HepG2 (cell line): ENCODE results near the gene FRMD4B.

Experiments
- CTCF ChIP-seq: sonication (generic); formaldehyde crosslinking; IDR thresholded peaks from 2 replicates; pipeline ENCODE4 v1.5.0; 2020; ENCODE audit warnings: mild to moderate bottlenecking, missing genetic modification reagents, moderate library complexity
- ESRRA ChIP-seq: sonication (generic); formaldehyde crosslinking; IDR thresholded peaks from 2 replicates; pipeline ENCODE4 v1.5.1; 2020; ENCODE audit warnings: mild to moderate bottlenecking, low read depth, missing genetic modification reagents
- MAFG ChIP-seq: sonication (generic); formaldehyde crosslinking; IDR thresholded peaks from 2 replicates; pipeline ENCODE4 v1.5.1; 2020; ENCODE audit warnings: mild to moderate bottlenecking, missing genetic modification reagents
- NR3C1 ChIP-seq: sonication (generic); formaldehyde crosslinking; IDR thresholded peaks from 2 replicates; pipeline ENCODE4 v1.4.0; 2020; ENCODE audit warnings: missing genetic modification reagents
- SP1 ChIP-seq, 2 experiments: fragments of 450-650 bp in 1 of 2; sonication (generic) in 1 of 2; formaldehyde crosslinking in 1 of 2; IDR thresholded peaks; 2 replicates each; pipeline versions ENCODE4 v1.4.0 to v1.6.1; 2016 to 2020; ENCODE audit warnings: missing genetic modification reagents in 1 of 2
- TAF1 ChIP-seq: sonication (generic); formaldehyde crosslinking; IDR thresholded peaks from 2 replicates; pipeline ENCODE4 v1.4.0; 2020; ENCODE audit warnings: missing genetic modification reagents
- TBX2 ChIP-seq: sonication (generic); formaldehyde crosslinking; IDR thresholded peaks from 2 replicates; pipeline ENCODE4 v1.5.0; 2020; ENCODE audit warnings: missing genetic modification reagents, mild to moderate bottlenecking, borderline replicate concordance
- ZNF232 ChIP-seq: sonication (generic); formaldehyde crosslinking; IDR thresholded peaks from 2 replicates; pipeline ENCODE4 v1.4.0; 2020; ENCODE audit warnings: missing genetic modification reagents, borderline replicate concordance
- ZNF263 ChIP-seq: sonication (generic); formaldehyde crosslinking; IDR thresholded peaks from 2 replicates; pipeline ENCODE4 v1.4.0; 2020; ENCODE audit warnings: missing genetic modification reagents
- ZNF3 ChIP-seq: IDR thresholded peaks from 2 replicates; pipeline ENCODE4 v1.7.0; 2017; ENCODE audit warnings: inconsistent platforms
- ZNF354B ChIP-seq: sonication (generic); formaldehyde crosslinking; IDR thresholded peaks from 2 replicates; pipeline ENCODE4 v1.8.0; 2022; ENCODE audit warnings: mild to moderate bottlenecking, missing genetic modification reagents
- ZNF446 ChIP-seq: sonication (generic); formaldehyde crosslinking; IDR thresholded peaks from 2 replicates; pipeline ENCODE4 v1.5.0; 2020; ENCODE audit warnings: mild to moderate bottlenecking, missing genetic modification reagents
- TF ChIP-seq, protein P1 (sequence below): sonication (generic); formaldehyde crosslinking; IDR thresholded peaks from 2 replicates; pipeline ENCODE4 v1.4.0; 2020; ENCODE audit warnings: missing genetic modification reagents, borderline replicate concordance

GRCh38 chr3:69216981-69217380 lies 168.9 kb downstream of the FRMD4B start:
- TF ChIP-seq ZNF446 (CRISPR knock-in tag) (no peak), CTCF (CRISPR knock-in tag) (no peak), MAFG (CRISPR knock-in tag) (no peak), SP1 (IDR thresholded peaks at IDR 0.05) (no peak), SP1 (CRISPR knock-in tag; IDR thresholded peaks at IDR 0.05) (no peak), ESRRA (no peak), ZNF3 (CRISPR knock-in tag) (no peak), ZNF354B (CRISPR knock-in tag) (no peak), TAF1 (CRISPR knock-in tag) (no peak), ZNF263 (CRISPR knock-in tag) (no peak), ZNF232 (no peak), NR3C1 (CRISPR knock-in tag) (no peak), TBX2 (CRISPR knock-in tag) (no peak)
- TF ChIP-seq, protein P1, sequence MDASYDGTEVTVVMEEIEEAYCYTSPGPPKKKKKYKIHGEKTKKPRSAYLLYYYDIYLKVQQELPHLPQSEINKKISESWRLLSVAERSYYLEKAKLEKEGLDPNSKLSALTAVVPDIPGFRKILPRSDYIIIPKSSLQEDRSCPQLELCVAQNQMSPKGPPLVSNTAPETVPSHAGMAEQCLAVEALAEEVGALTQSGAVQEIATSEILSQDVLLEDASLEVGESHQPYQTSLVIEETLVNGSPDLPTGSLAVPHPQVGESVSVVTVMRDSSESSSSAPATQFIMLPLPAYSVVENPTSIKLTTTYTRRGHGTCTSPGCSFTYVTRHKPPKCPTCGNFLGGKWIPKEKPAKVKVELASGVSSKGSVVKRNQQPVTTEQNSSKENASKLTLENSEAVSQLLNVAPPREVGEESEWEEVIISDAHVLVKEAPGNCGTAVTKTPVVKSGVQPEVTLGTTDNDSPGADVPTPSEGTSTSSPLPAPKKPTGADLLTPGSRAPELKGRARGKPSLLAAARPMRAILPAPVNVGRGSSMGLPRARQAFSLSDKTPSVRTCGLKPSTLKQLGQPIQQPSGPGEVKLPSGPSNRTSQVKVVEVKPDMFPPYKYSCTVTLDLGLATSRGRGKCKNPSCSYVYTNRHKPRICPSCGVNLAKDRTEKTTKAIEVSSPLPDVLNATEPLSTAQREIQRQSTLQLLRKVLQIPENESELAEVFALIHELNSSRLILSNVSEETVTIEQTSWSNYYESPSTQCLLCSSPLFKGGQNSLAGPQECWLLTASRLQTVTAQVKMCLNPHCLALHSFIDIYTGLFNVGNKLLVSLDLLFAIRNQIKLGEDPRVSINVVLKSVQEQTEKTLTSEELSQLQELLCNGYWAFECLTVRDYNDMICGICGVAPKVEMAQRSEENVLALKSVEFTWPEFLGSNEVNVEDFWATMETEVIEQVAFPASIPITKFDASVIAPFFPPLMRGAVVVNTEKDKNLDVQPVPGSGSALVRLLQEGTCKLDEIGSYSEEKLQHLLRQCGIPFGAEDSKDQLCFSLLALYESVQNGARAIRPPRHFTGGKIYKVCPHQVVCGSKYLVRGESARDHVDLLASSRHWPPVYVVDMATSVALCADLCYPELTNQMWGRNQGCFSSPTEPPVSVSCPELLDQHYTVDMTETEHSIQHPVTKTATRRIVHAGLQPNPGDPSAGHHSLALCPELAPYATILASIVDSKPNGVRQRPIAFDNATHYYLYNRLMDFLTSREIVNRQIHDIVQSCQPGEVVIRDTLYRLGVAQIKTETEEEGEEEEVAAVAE (CRISPR knock-in tag): no peak
